COR-L47 (cell line): ENCODE data around the gene GATA1.
A peak's percentile ranks its signal among the peaks of the same experiment; 100 is the strongest.
"Not testable (repeated sequence)": the region's sequence is repeated elsewhere in the genome, so short reads cannot be mapped to it uniquely, and the experiment has no call there.

Experiments used
- DNase-seq: peaks from one replicate; lab custom pipeline; 2025; lab: John Stamatoyannopoulos, UW

GATA1 gene

GRCh38 chrX:48814722-48815121 is 28.3 kb downstream of the GATA1 start:
- no peak for DNase-seq

- no peak for DNase-seq
These were observed 28.9 kb downstream of the GATA1 start for GRCh38 chrX:48815266-48815665.

GRCh38 chrX:48816014-48816810 is 29.8 kb downstream of the GATA1 start:
- no peak for DNase-seq

- DNase-seq = no peak
These were observed 31.7 kb downstream of the GATA1 start for GRCh38 chrX:48818098-48818497.

GRCh38 chrX:48818866-48819265 is 32.5 kb downstream of the GATA1 start:
- DNase-seq = no peak

GRCh38 chrX:48819394-48819793 is 33.0 kb downstream of the GATA1 start:
- not testable (repeated sequence) for DNase-seq

GRCh38 chrX:48823053-48823452 is 36.7 kb downstream of the GATA1 start:
- DNase-seq = no peak

DNA sequence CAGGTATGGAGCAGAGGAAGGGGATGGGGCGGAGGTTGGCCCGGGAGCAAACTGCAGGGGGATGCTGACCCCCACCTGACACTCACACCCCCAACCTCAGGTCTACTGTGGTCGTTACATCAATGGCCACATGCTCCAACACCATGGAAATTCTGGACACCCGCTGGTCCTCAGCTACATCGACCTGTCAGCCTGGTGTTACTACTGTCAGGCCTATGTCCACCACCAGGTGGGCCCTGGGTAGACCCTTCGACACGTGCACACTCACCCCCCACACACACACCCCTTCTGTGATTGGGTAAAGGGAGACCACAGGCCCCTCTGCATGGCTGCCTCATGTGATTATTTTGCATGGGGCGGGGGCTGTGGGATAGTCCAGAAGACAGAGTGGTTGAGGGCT is 37.7 kb downstream of the GATA1 start:
- no peak for DNase-seq

DNA sequence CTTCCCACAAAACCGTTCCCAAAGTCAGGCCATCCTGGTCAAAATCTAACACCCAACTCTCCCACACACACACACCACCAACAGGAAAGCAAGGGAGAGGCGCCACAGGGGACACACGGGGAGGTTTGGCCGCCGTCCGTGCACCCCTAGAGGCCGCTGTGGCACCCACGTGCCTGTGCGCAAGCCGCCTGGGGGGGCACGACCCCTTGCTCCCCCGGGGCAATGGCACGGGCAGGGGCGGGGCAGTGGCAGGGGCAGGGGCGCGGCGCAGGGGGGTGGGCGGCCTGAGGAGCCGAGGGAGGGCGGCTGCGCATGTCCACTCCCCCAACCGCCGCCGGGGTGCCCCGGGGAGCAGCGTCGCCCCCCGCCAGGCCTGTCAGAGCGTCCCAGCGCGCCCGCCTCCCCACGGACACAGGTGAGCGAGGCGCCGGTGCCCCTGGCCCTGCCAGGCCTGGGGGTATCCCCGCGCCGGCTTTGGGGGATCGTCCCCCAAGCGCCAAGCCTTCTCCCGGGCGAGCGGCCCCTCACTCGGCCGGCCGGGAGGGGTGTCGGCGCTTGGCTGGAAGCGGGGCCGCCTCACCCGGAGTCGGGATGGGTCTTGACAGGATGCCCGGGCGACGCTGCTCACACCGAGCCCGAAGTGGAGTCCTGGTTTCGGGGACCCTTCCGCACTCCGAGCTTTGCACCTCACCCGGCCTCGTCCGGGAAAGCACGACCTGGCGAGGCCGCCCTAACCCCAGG is 39.9 kb downstream of the GATA1 start, which contains the start of gene ERAS:
ERAS (plus strand) TSS at position 379 of the 741 bp plus-strand sequence. CDS start 2,611 bp downstream, outside the sequence.
- no peak for DNase-seq

- DNase-seq = no peak
These were observed 40.7 kb downstream of the GATA1 start for GRCh38 chrX:48826876-48827653.

DNA sequence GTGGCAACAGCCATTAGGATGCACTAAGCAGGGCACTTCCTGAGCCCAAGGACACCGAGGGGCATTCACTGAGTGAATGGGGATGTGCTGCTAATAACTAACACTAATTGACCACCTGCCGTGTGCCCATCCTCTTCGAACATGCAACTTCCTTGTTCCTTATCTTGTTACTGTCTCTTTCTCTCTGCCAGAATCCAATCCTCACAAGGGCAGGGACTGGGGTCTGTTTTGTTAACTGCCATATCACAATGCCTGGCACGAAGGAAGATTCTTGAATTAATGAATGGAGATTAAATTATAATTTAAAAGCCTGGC is 41.2 kb downstream of the GATA1 start:
- no peak for DNase-seq

DNA sequence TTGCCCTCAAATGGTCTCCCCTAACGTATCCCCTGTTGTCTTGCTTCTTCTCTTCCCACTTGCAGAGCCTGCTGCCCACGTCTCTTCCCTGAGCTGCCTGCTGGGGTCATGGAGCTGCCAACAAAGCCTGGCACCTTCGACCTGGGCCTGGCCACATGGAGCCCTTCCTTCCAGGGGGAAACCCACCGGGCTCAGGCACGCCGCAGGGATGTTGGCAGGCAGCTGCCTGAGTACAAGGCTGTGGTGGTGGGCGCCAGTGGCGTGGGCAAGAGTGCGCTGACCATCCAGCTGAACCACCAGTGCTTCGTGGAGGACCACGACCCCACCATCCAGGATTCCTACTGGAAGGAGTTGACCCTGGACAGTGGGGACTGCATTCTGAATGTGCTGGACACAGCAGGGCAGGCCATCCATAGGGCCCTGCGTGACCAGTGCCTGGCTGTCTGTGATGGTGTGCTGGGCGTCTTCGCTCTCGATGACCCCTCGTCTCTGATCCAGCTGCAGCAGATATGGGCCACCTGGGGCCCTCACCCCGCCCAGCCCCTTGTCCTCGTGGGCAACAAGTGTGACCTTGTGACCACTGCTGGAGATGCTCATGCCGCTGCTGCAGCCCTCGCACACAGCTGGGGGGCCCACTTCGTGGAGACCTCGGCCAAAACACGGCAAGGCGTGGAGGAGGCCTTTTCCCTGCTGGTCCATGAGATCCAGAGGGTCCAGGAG is 42.8 kb downstream of the GATA1 start:
- DNase-seq = no peak

DNA sequence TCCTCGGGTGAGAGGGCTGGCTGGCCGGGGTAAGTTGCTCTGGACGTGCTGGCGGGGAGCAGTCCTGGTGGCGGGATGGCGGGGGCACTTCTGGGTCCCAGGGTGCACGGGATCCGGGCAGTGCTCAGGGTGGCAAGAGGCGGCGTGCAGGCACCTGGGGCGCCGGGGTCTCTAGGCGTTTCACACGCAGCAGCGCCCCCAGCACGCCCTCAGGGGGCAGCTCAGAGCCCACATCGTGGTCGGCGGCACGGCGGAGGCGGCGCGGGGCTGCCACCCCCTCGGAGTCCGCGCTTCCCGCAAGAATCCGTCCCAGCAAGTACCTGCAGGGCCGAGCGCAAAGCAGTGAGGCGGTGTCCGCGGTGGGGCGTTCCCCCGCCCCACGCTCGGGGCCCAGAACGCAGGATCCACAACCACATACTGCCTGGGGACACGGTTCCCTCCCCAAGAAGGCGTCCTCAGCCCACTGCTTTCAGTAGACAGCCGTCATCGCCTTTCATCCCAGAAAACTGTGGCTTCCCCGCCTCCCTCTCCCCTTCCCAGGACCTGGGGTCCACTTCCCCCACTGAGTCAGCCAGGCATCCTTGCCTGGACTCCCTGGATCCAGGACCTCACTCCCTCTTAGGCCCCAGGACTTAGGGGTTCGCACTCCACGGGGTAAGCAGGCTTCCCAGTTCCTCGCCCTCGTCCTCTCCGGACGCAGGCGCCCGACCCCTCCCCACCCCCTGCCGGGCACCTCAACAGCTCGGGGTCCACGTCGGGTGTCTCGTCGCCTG is 44.9 kb downstream of the GATA1 start:
- DNase-seq = no peak

DNA sequence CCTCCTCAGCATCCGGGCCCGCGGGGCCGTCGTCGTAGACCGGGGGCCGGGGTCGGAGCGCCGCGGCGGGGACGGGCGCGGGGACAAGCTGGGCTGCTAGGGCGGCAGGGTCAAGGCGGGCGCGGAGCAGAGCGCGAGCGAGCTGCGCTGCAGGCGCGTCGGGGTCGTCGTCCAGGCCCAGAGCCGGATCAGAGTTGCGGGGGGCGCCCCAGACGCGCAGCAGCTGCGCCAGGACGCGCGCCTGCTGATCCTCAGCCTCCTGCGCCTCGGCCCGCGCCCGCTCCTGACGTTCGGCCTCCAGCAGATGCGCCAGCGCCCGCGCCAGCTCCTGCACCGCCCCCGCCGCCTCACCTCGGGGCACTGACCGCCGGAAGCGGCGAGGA is 45.5 kb downstream of the GATA1 start:
- no peak for DNase-seq

GRCh38 chrX:48833542-48834138 is 47.2 kb downstream of the GATA1 start:
- no peak for DNase-seq

GRCh38 chrX:48834383-48834709 is 48.0 kb downstream of the GATA1 start:
- no peak for DNase-seq

DNA sequence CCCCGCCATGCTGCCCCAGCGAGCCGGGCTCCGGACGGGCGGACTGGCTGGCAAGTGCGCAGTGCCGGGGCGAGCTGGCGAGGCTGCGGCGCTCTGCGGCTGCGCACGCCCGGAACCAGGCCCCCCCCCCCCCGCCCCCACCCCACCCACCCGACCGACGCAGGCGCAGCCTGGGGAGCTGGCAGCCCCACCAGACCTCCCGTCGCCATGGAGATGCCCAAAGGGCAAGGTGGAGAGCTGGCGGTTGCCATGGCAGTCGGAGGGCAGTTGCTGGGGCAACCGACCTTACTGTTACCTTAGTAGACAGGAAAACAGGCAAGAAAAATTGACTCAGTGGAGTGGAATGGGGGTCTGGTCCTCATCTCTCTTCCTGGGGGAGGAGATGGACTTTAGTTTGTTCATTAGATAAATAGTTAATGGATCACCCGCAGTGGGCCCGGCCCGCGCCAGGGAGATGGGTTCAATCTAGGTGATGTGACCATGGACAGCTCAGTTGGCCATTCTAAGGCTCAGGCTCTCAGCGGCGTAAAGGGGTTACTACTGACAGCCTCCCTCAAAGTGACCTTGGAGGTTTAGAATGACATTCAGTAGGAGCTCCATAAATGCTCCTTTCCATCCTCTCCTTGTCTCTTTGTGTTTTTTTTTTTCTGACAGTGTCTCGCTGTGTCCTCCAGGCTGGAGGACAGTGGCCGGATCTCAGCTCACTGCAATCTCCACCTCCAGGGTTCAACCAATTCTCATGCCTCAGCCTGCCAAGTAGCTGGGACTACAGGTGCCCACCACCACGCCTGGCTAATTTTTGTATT is 49.3 kb downstream of the GATA1 start, which contains the start of gene PCSK1N:
PCSK1N (minus strand) TSS at position 87 of the 806 bp plus-strand sequence; CDS start at position 9, 78 bp downstream.
- DNase-seq = peak; percentile 87

DNA sequence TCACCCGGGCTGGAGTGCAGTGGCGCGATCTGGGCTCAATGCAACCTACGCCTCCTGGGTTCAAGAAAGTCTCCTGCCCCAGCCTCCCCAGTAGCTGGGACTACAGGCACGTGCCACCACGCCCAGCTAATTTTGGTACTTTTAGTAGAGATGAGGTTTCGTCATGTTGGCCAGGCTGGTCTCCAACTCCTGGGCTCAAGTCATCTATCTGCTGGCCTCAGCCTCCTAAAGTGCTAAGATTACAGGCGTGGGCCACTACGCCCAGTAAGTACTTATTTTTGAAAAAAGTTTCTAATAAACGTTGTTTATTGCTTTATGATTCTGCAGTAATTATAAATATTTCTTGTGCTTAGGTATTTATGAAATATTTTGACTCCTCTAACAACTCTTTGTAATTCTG is 53.3 kb downstream of the GATA1 start:
- no peak for DNase-seq
